H1 (cell line): Measurements from ENCODE around the gene STOML1. TPM values are rescaled to one million over a fixed set of nuclear protein-coding genes. Genes with fewer than 3 reads are reported as not detected.

Source experiments
- CTCF ChIA-PET: fragments of 300-600 bp; sonication (Branson Sonifier 250); formaldehyde crosslinking; loops from one replicate; lab custom pipeline; 2021; ENCODE audit not compliant: partially characterized antibody; lab: Charles Lee
- POLR2A ChIA-PET: fragments of 300-600 bp; sonication (Branson Sonifier 250); formaldehyde crosslinking; loops from one replicate; lab custom pipeline; 2021; ENCODE audit warnings: inconsistent platforms; ENCODE audit not compliant: partially characterized antibody; lab: Charles Lee
- DNase-seq, 2 experiments: peaks; one replicate each; pipeline versions ENCODE4 v3.0.0 to v3.0.0-alpha.2; 2010 to 2022; ENCODE audit warnings: low spot score in 2 of 2, low read depth in 1 of 2, mixed read lengths in 1 of 2
- FAIRE-seq: peaks from 2 replicates; lab custom pipeline; 2011; peaks lifted over from hg19 to GRCh38; lab: Jason Lieb, UNC
- H2AFZ ChIP-seq: 2 replicates; pipeline ENCODE4 v1.8.1; 2012; ENCODE audit warnings: low read length, inconsistent platforms
- H2AK5ac ChIP-seq: 2 replicates; pipeline ENCODE4 v1.6.1; 2013; ENCODE audit warnings: low read depth, low read length
- H2BK120ac ChIP-seq: replicated peaks from 2 replicates; pipeline ENCODE3; 2013; ENCODE audit warnings: low read depth, low read length, inconsistent platforms
- H2BK12ac ChIP-seq: 2 replicates; pipeline ENCODE4 v1.6.1; 2013; ENCODE audit warnings: low read depth, low read length
- H2BK15ac ChIP-seq: 2 replicates; pipeline ENCODE4 v1.6.1; 2013; ENCODE audit warnings: low read length
- H2BK20ac ChIP-seq: 2 replicates; pipeline ENCODE4 v1.6.1; 2013; ENCODE audit warnings: low read length
- H2BK5ac ChIP-seq: 2 replicates; pipeline ENCODE4 v1.6.1; 2013; ENCODE audit warnings: low read depth, low read length
- H3K14ac ChIP-seq: 2 replicates; pipeline ENCODE4 v1.6.1; 2013; ENCODE audit warnings: inconsistent platforms; ENCODE audit not compliant: insufficient read length
- H3K18ac ChIP-seq: 2 replicates; pipeline ENCODE4 v1.6.1; 2013; ENCODE audit warnings: low read length; ENCODE audit errors: extremely low read depth
- H3K23ac ChIP-seq: 2 replicates; pipeline ENCODE4 v1.6.1; 2013; ENCODE audit warnings: inconsistent platforms; ENCODE audit not compliant: insufficient read length
- H3K23me2 ChIP-seq: 2 replicates; pipeline ENCODE4 v1.6.1; 2013; ENCODE audit warnings: low read depth, low read length
- H3K27ac ChIP-seq: 2 replicates; pipeline ENCODE4 v1.6.1; 2011; ENCODE audit warnings: low read depth, low read length, inconsistent platforms
- H3K27me3 ChIP-seq, 4 experiments: replicated peaks in 1 of 4; 1 replicate in 1 of 4; 2 replicates in 3 of 4; pipeline versions ENCODE4 v1.6.1 to v1.8.1; 2011 to 2013; ENCODE audit warnings: low read length in 3 of 4, mild to moderate bottlenecking in 3 of 4, inconsistent platforms in 2 of 4, mixed read lengths in 2 of 4, moderate library complexity in 1 of 4; ENCODE audit not compliant: control insufficient read depth in 3 of 4, insufficient read depth in 3 of 4; ENCODE audit errors: extremely low read depth in 1 of 4
- H3K36me3 ChIP-seq, 4 experiments: 2 replicates each; pipeline versions ENCODE4 v1.6.1 to v1.8.1; 2011 to 2013; ENCODE audit warnings: mild to moderate bottlenecking in 4 of 4, low read length in 3 of 4, moderate library complexity in 2 of 4, control low read depth in 1 of 4, inconsistent platforms in 1 of 4; ENCODE audit not compliant: insufficient read depth in 4 of 4, control insufficient read depth in 2 of 4
- H3K4ac ChIP-seq: replicated peaks from 2 replicates; pipeline ENCODE3; 2013; ENCODE audit warnings: low read length, low read depth, mixed read lengths, inconsistent platforms; ENCODE audit not compliant: insufficient read length
- H3K4me1 ChIP-seq, 4 experiments: replicated peaks in 1 of 4; 1 replicate in 1 of 4; 2 replicates in 3 of 4; pipeline versions ENCODE4 v1.6.1 to v1.8.1; 2011 to 2013; ENCODE audit warnings: low read length in 3 of 4, inconsistent platforms in 2 of 4, mixed read lengths in 1 of 4; ENCODE audit not compliant: insufficient read depth in 4 of 4, control insufficient read depth in 3 of 4
- H3K4me2 ChIP-seq, 2 experiments: 2 replicates each; pipeline versions ENCODE4 v1.6.1 to v1.8.1; 2011 to 2013; ENCODE audit warnings: low read depth in 2 of 2, low read length in 2 of 2, control low read depth in 1 of 2, inconsistent platforms in 1 of 2, mild to moderate bottlenecking in 1 of 2; ENCODE audit not compliant: insufficient read depth in 1 of 2
- H3K4me3 ChIP-seq, 4 experiments: fragments of 200-600, 300-600 bp in 1 of 4; sonication (generic), shearing (Covaris generic), sonication (Bioruptor Twin) in 1 of 4; 2 replicates each; pipeline versions ENCODE4 v1.5.1 to v1.8.1; 2011 to 2016; ENCODE audit warnings: low read length in 4 of 4, low read depth in 3 of 4, control low read depth in 2 of 4, inconsistent platforms in 2 of 4, mild to moderate bottlenecking in 2 of 4, mixed read lengths in 1 of 4, moderate library complexity in 1 of 4; ENCODE audit not compliant: insufficient read depth in 2 of 4; ENCODE audit errors: extremely low read depth in 1 of 4
- H3K56ac ChIP-seq: replicated peaks from 2 replicates; pipeline ENCODE3; 2013; ENCODE audit warnings: low read depth, mild to moderate bottlenecking, mixed read lengths, low read length, inconsistent platforms; ENCODE audit not compliant: insufficient read length
- H3K79me1 ChIP-seq: 2 replicates; pipeline ENCODE4 v1.6.1; 2013; ENCODE audit warnings: low read depth, low read length, control low read depth
- H3K79me2 ChIP-seq, 2 experiments: 2 replicates each; pipeline versions ENCODE4 v1.6.1 to v1.8.1; 2012 to 2013; ENCODE audit warnings: low read length in 2 of 2, mild to moderate bottlenecking in 2 of 2, inconsistent platforms in 1 of 2; ENCODE audit not compliant: insufficient read depth in 2 of 2, control insufficient read depth in 1 of 2
- H3K9ac ChIP-seq, 4 experiments: replicated peaks in 1 of 4; 1 replicate in 1 of 4; 2 replicates in 3 of 4; pipeline versions ENCODE4 v1.6.1 to v1.8.1; 2011 to 2013; ENCODE audit warnings: low read depth in 3 of 4, low read length in 3 of 4, control low read depth in 2 of 4, mild to moderate bottlenecking in 2 of 4, moderate library complexity in 2 of 4, inconsistent platforms in 1 of 4; ENCODE audit errors: extremely low read depth in 1 of 4
- H3K9me3 ChIP-seq, 2 experiments: 2 replicates each; pipeline versions ENCODE4 v1.6.1 to v1.8.1; 2012 to 2013; ENCODE audit warnings: mild to moderate bottlenecking in 2 of 2, moderate library complexity in 2 of 2, control low read depth in 1 of 2, inconsistent platforms in 1 of 2, low read depth in 1 of 2, low read length in 1 of 2, mixed read lengths in 1 of 2; ENCODE audit not compliant: insufficient read depth in 2 of 2
- H4K20me1 ChIP-seq, 2 experiments: replicated peaks in 1 of 2; 2 replicates each; pipeline versions ENCODE3 to v1.8.1; 2011 to 2013; ENCODE audit warnings: inconsistent platforms in 2 of 2, low read length in 2 of 2, mild to moderate bottlenecking in 1 of 2; ENCODE audit not compliant: insufficient read depth in 2 of 2, control insufficient read depth in 1 of 2
- H4K5ac ChIP-seq: 2 replicates; pipeline ENCODE4 v1.6.1; 2013; ENCODE audit warnings: low read length, low read depth, mixed read lengths, inconsistent platforms; ENCODE audit not compliant: insufficient read length
- H4K8ac ChIP-seq: 2 replicates; pipeline ENCODE4 v1.8.0; 2013; ENCODE audit warnings: mild to moderate bottlenecking, moderate library complexity, low read length, inconsistent platforms; ENCODE audit not compliant: insufficient read depth; ENCODE audit errors: extremely low read depth
- H4K91ac ChIP-seq: replicated peaks from 2 replicates; pipeline ENCODE3; 2013; ENCODE audit warnings: low read length, mixed read lengths, inconsistent platforms; ENCODE audit not compliant: insufficient read length
- BACH1 ChIP-seq: IDR thresholded peaks from 2 replicates; pipeline ENCODE4 v1.6.1; 2012; ENCODE audit warnings: low read length, improper control_type of control experiment
- FOSL1 ChIP-seq: IDR thresholded peaks from 2 replicates; pipeline ENCODE4 v1.6.1; 2011; ENCODE audit warnings: mild to moderate bottlenecking, low read depth, low read length, moderate library complexity; ENCODE audit not compliant: insufficient read depth
- GABPA ChIP-seq: IDR thresholded peaks from 2 replicates; pipeline ENCODE4 v1.6.1; 2011; ENCODE audit warnings: mild to moderate bottlenecking, low read length, moderate library complexity, borderline replicate concordance; ENCODE audit not compliant: insufficient read depth
- JUN ChIP-seq: IDR thresholded peaks from 2 replicates; pipeline ENCODE4 v1.6.1; 2011; ENCODE audit warnings: low read depth, mild to moderate bottlenecking, improper control_type of control experiment, low read length
- KDM1A ChIP-seq: fragments of 200-600, 300-600 bp; sonication (generic); IDR thresholded peaks from 2 replicates; pipeline ENCODE4 v1.7.1; 2016; ENCODE audit warnings: mild to moderate bottlenecking, low read length, borderline replicate concordance
- POLR2A ChIP-seq, 2 experiments: IDR thresholded peaks; 1 replicate in 1 of 2; 2 replicates in 1 of 2; pipeline ENCODE4 v1.6.1; 2011; ENCODE audit warnings: low read depth in 2 of 2, low read length in 2 of 2, mild to moderate bottlenecking in 2 of 2; ENCODE audit errors: control extremely low read depth in 1 of 2
- RBBP5 ChIP-seq: IDR thresholded peaks from 2 replicates; pipeline ENCODE4 v1.7.1; 2012; ENCODE audit warnings: low read depth, mild to moderate bottlenecking, inconsistent platforms, low read length, moderate library complexity, borderline replicate concordance
- SIRT6 ChIP-seq: IDR thresholded peaks from one replicate; pipeline ENCODE4 v1.7.1; 2012; ENCODE audit warnings: low read length, inconsistent platforms
- TCF12 ChIP-seq: IDR thresholded peaks from 2 replicates; pipeline ENCODE4 v1.6.1; 2011; ENCODE audit warnings: low read depth, mild to moderate bottlenecking, low read length
- WGBS, 2 experiments: shearing (Covaris generic) in 1 of 2; methylation state at CpG; one replicate each; pipeline versions ENCODE4 v1.1.6 to v1.1.7; 2013 to 2015; ENCODE audit warnings: low lambda C conversion rate in 2 of 2, mixed read lengths in 2 of 2, inconsistent platforms in 1 of 2, low coverage in 1 of 2, missing lambda C conversion rate in 1 of 2; ENCODE audit not compliant: insufficient replicate concordance in 2 of 2, insufficient coverage in 1 of 2, insufficient read length in 1 of 2; ENCODE audit errors: extremely low coverage in 1 of 2, missing lambda C conversion rate in 1 of 2; 5-methylcytosine and 5-hydroxymethylcytosine counted together
- polyA plus RNA-seq, 7 experiments: library from polyadenylated mRNA; depleted of rRNA in 3 of 7; stranded (reverse) in 5 of 7; unstranded in 2 of 7; fragments of >200 nt in 5 of 7; fragments of 200-250 nt in 2 of 7; gene quantifications; 1 replicate in 5 of 7; 2 replicates in 1 of 7; 4 replicates in 1 of 7; pipeline versions ENCODE4 v1.2.1 to v1.2.3, GENCODE V29; 2011 to 2013; ENCODE audit warnings: missing spikeins in 2 of 7, mixed read lengths in 2 of 7
- total RNA-seq: library from RNA; stranded (reverse); fragmentation: NEBNext Ultra II Directional; extraction: Animal tissue kit (Norgen Biotek cat#: 25700); gene quantifications from 2 replicates; pipeline ENCODE4 v1.2.1, GENCODE V29; 2021
- TF ChIP-seq, protein P1 (sequence below): IDR thresholded peaks from 2 replicates; pipeline ENCODE4 v1.6.1; 2012; ENCODE audit warnings: inconsistent platforms

Gene STOML1
- total and polyA plus RNA-seq, 2 of the 8 experiments (the other 6 are each of a cell fraction or from before 2014, with no cell fraction given), result 2.6 to 3.2 TPM

DNA sequence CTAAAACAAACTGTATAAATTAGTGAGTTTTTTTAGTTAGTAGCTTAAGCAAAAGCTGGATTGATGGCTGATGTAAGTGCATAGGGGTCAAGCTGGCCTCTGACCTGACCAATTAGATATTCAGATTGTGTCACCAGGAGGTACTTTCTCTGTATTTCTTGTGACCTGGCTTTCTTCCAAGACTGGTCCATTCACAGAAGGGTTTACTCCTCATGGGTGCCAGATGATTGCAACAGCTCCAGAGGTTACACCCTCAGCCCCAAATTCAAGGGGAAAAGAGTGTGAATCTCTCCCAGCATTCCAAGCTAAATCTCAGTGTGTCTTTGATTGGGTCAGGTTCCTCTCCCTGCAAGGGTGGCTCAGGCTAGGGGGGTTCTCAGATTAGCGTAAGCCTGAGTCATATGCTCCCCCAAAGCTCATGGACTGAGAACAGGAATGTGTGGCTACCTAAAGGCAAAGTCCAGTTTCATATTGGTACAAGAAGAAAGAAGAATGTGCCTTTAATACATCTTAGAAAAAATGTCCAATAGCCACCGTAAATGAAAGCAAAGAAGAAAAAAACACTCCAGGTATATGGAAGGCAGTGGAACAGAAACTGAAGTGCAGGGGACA lies 18.9 kb upstream of the STOML1 start:
- H3K23me2 ChIP-seq, result no peaks in the 10 kb centered on the region
- no peaks in the 10 kb centered on the region for H3K4me1 ChIP-seq
- no peaks in the 10 kb centered on the region for H3K27me3 ChIP-seq
- no peak for FAIRE-seq
- POLR2A ChIA-PET, result interaction anchor here (1.2 kb wide), 1 partner anchor 17 kb away, joined by 3 read pairs; the partner anchor contains the start of gene PML
- H3K79me2 ChIP-seq, result peaks cover 0 to 3% of the 10 kb centered on the region in 2 experiments; a peak in 1 of 4 replicates
- no peak overlapping the region for H3K56ac ChIP-seq
- H3K27ac ChIP-seq, result no peak overlapping the region
- no peak overlapping the region for H3K4me3 ChIP-seq
- peaks cover 0 to 3% (median 2%) of the 10 kb centered on the region in 4 experiments; a peak in 4 of 8 replicates for H3K36me3 ChIP-seq
- H3K9me3 ChIP-seq, result no peaks in the 10 kb centered on the region
- H4K91ac ChIP-seq, result no peak overlapping the region
- H4K8ac ChIP-seq, result no peak overlapping the region
- H3K18ac ChIP-seq, result no peak overlapping the region
- H4K5ac ChIP-seq, result no peak overlapping the region
- no peak overlapping the region for H3K23ac ChIP-seq
- H2AFZ ChIP-seq, result no peak overlapping the region
- CTCF ChIA-PET, result interaction anchor here (1.1 to 4.6 kb wide), 8 partner anchors 18 to 144 kb away, joined by 3 to 24 read pairs (median 4); partner anchors contain the start of genes PML and STOML1
- DNase-seq, result no peak
- no peak overlapping the region for H2BK15ac ChIP-seq
- no peak overlapping the region for H2BK20ac ChIP-seq
- no peak overlapping the region for H3K9ac ChIP-seq
- H2BK5ac ChIP-seq, result no peak overlapping the region
- H2BK120ac ChIP-seq, result no peak overlapping the region
- WGBS, 2 experiments, result 86% methylated on average over 2 of the region's 2 CpGs; no CpG with 5 or more reads in 1 of the 2 experiments
- H3K14ac ChIP-seq, result no peak overlapping the region
- H3K79me1 ChIP-seq, result peaks cover 7% of the 10 kb centered on the region; the same call in 1 of the 2 replicates
- no peak overlapping the region for H3K4ac ChIP-seq
- H2BK12ac ChIP-seq, result no peak overlapping the region
- H4K20me1 ChIP-seq, result peaks cover 3 to 14% of the 10 kb centered on the region in 2 experiments
- no peak overlapping the region for H3K4me2 ChIP-seq
- no peak overlapping the region for H2AK5ac ChIP-seq
- no peak for TF ChIP-seq SIRT6
- no peak for TF ChIP-seq KDM1A
- TF ChIP-seq RBBP5, result no peak
- no peak for TF ChIP-seq BACH1
- no peak for TF ChIP-seq JUN
- no peak for TF ChIP-seq TCF12
- TF ChIP-seq FOSL1, result no peak
- no peak for TF ChIP-seq GABPA
- TF ChIP-seq, protein P1, sequence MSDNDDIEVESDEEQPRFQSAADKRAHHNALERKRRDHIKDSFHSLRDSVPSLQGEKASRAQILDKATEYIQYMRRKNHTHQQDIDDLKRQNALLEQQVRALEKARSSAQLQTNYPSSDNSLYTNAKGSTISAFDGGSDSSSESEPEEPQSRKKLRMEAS, result no peak
- no peak for TF ChIP-seq POLR2A (IDR thresholded peaks at IDR 0.05; ENCODE audit: control extremely low read depth in 1 of 2, low read depth in 2 of 2, low read length in 2 of 2)
